Measurements from ENCODE around the gene PLK1. TPM values are rescaled to one million over a fixed set of nuclear protein-coding genes. Genes with fewer than 3 reads are reported as not detected.

Gene PLK1
- total and polyA plus RNA-seq, 8 donors = 0.58 to 35.9 (median 6.6) TPM

GRCh38 chr16:23691483-23692189 is 12.9 kb downstream of the PLK1 start:
- Histone ChIP-seq H3K27me3 (peaks cover 0 to 9% (median 0%) of the 10 kb centered on the region in 3 donors), H3K4me3 (no peak overlapping the region), H3K36me3 (peaks cover 48 to 82% (median 64%) of the 10 kb centered on the region in 4 donors), H3K27ac (no peak overlapping the region), H3K4me1 (peaks cover 0 to 10% (median 3%) of the 10 kb centered on the region in 4 donors), H3K9me3 (no peaks in the 10 kb centered on the region)
- WGBS, 5 donors = 85 to 93% (median 89%) methylated on average over 5 to 10 of the region's 10 CpGs
- no peak for TF ChIP-seq CTCF (IDR thresholded peaks at IDR 0.05)
- TF ChIP-seq EP300 (IDR thresholded peaks at IDR 0.05) = no peak
- TF ChIP-seq POLR2AphosphoS5 (IDR thresholded peaks at IDR 0.05) = no peak
- TF ChIP-seq POLR2A (IDR thresholded peaks at IDR 0.05) = no peak
- no peak for DNase-seq
- intact Hi-C loops (cut with DNase I; ENCODE audit: low total_unique reads) = no loop called here

- intact Hi-C loops (cut with DNase I; ENCODE audit: low total_unique reads) = no loop called here
These were observed 13.6 kb downstream of the PLK1 start for GRCh38 chr16:23692190-23692837.

GRCh38 chr16:23694265-23694643 is 15.6 kb downstream of the PLK1 start:
- intact Hi-C loops (cut with DNase I; ENCODE audit: low total_unique reads) = no loop called here
- TF ChIP-seq CTCF (IDR thresholded peaks at IDR 0.05) (no peak), POLR2AphosphoS5 (IDR thresholded peaks at IDR 0.05) (no peak), POLR2A (IDR thresholded peaks at IDR 0.05) (no peak), EP300 (IDR thresholded peaks at IDR 0.05) (no peak)

More at GRCh38 chr16:23692190-23692837, 13.6 kb downstream of the PLK1 start:
- Histone ChIP-seq H3K27ac (no peak overlapping the region), H3K4me1 (peaks cover 0 to 10% (median 3%) of the 10 kb centered on the region in 4 donors), H3K36me3 (peaks cover 46 to 76% (median 59%) of the 10 kb centered on the region in 4 donors), H3K9me3 (no peaks in the 10 kb centered on the region), H3K27me3 (peaks cover 0 to 9% (median 0%) of the 10 kb centered on the region in 3 donors), H3K4me3 (no peak overlapping the region)
- DNase-seq = no peak
- TF ChIP-seq POLR2AphosphoS5 (IDR thresholded peaks at IDR 0.05) (no peak), POLR2A (IDR thresholded peaks at IDR 0.05) (no peak), CTCF (IDR thresholded peaks at IDR 0.05) (no peak), EP300 (IDR thresholded peaks at IDR 0.05) (no peak)
- 90 to 97% (median 94%) methylated on average over 6 of the region's 6 CpGs for WGBS, 5 donors

DNA sequence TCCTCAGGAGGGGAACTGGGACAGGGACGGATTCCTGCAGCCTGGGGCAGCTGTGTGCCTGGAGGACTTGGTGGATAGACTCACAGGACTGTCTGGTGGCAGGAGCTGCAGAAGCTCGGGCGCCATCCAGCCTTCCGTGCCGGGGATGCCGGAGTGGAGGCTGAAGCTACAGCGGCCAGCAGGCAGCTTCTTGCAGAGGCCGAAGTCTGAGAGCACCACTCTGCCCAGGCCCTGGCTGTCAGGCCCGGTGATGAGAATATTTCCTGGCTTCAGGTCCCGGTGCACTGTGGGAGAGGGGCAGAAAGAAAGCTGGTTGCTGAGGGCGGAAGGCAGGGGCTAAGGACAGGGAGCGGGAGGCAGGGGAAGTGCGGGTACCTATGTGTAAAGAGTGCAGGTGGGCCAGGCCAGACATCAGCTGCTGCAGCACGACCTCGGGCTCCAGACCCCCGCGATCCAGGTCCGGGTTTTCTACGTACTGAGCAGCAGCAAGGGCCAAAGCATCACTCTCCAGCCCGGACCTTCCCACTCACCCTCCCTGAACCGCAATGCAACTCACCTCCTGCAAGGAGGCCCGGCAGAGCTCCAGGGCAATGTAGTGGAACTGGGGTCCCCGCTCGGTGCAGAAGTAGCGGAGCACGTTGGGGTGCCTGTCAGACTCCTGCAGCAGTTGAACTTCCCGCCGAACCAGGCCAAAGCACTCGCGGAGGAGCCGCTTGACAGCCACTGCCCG is 16.1 kb downstream of the PLK1 start:
- peak in 1 of 2 donors; percentile 53 for DNase-seq
- intact Hi-C loops (cut with DNase I; ENCODE audit: low total_unique reads) = no loop called here
- TF ChIP-seq POLR2AphosphoS5 (IDR thresholded peaks at IDR 0.05) (no peak), CTCF (IDR thresholded peaks at IDR 0.05) (no peak), POLR2A (IDR thresholded peaks at IDR 0.05) (no peak), EP300 (IDR thresholded peaks at IDR 0.05) (no peak)
- 42 to 57% (median 48%) methylated on average over 23 to 32 of the region's 32 CpGs for WGBS, 5 donors
- Histone ChIP-seq H3K27ac (no peak overlapping the region), H3K27me3 (peaks cover 0 to 9% (median 0%) of the 10 kb centered on the region in 3 donors), H3K36me3 (peaks cover 22 to 51% (median 36%) of the 10 kb centered on the region in 4 donors), H3K4me3 (peak overlapping the region in 2 of 4 donors; percentile 7 to 10), H3K4me1 (peaks cover 0 to 14% (median 5%) of the 10 kb centered on the region in 4 donors), H3K9me3 (no peaks in the 10 kb centered on the region)

More at GRCh38 chr16:23694265-23694643, 15.6 kb downstream of the PLK1 start:
- no peak for DNase-seq
- Histone ChIP-seq H3K36me3 (peaks cover 28 to 56% (median 41%) of the 10 kb centered on the region in 4 donors), H3K4me1 (peaks cover 0 to 12% (median 5%) of the 10 kb centered on the region in 4 donors), H3K9me3 (no peaks in the 10 kb centered on the region), H3K4me3 (no peak overlapping the region), H3K27ac (no peak overlapping the region), H3K27me3 (peaks cover 0 to 9% (median 0%) of the 10 kb centered on the region in 3 donors)
- 72 to 100% (median 97%) methylated on average over 4 of the region's 4 CpGs for WGBS, 5 donors
